ENCODE data around the gene TXNRD3.

DNA sequence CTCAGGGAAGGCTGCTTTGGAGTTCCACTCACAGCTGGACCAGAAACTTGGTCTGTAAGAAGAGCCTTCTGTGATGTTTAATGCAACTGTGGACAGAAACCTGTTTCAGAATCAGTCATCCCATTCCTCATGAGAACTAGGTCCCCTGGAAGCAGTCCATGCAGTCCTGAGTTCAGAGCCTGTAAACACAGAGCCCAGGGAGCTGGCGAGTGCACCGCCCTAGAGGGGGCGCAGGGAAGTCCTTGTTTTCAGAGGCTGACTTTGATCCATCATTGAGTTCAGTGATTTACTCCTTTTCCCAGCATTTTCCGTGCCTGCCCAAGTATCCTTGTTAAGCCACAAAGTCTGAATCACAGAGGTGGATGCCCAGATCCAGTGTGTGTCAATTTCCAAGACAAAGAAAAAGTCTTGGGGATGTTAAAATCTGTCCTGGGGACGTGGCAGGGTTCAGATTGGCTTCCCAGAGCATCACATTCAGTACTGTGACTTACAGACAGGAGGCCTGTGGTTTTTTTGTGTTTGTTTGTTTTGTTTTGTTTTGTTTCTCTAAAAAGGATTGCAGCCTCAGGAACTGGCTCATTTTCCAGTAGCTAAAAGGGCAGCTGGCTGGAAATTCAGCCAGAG lies 9.8 kb upstream of the TXNRD3 start:
- TF ChIP-seq, protein P1, sequence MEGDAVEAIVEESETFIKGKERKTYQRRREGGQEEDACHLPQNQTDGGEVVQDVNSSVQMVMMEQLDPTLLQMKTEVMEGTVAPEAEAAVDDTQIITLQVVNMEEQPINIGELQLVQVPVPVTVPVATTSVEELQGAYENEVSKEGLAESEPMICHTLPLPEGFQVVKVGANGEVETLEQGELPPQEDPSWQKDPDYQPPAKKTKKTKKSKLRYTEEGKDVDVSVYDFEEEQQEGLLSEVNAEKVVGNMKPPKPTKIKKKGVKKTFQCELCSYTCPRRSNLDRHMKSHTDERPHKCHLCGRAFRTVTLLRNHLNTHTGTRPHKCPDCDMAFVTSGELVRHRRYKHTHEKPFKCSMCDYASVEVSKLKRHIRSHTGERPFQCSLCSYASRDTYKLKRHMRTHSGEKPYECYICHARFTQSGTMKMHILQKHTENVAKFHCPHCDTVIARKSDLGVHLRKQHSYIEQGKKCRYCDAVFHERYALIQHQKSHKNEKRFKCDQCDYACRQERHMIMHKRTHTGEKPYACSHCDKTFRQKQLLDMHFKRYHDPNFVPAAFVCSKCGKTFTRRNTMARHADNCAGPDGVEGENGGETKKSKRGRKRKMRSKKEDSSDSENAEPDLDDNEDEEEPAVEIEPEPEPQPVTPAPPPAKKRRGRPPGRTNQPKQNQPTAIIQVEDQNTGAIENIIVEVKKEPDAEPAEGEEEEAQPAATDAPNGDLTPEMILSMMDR (IDR thresholded peaks at IDR 0.05), result no peak
- TF ChIP-seq POLR2A (IDR thresholded peaks at IDR 0.05), result no peak

All from Peyer's patch (tissue), 4 donors.